ENCODE results near the gene ST6GAL1.

GRCh38 chr3:186955898-186956696 is 25.8 kb downstream of the ST6GAL1 start:
- no peak for TF ChIP-seq CTCF (conservative IDR thresholded peaks at IDR 0.05; ENCODE audit: low read depth, low read length)
- no peak for TF ChIP-seq EZH2 (IDR thresholded peaks at IDR 0.05; ENCODE audit: borderline replicate concordance, low read depth, low read length, poor library complexity, severe bottlenecking)

Measured in A673 (cell line).